ENCODE results near the gene NEK4. TPM values are rescaled to one million over a fixed set of nuclear protein-coding genes. Genes with fewer than 3 reads are reported as not detected.
A peak's percentile ranks its signal among the peaks of the same experiment; 100 is the strongest.

The NEK4 gene
- total and polyA plus RNA-seq, 10 of the 15 experiments (the other 5 are each of a cell fraction or from before 2014, with no cell fraction given) = 7.0 to 29.1 (median 16.4) TPM

DNA sequence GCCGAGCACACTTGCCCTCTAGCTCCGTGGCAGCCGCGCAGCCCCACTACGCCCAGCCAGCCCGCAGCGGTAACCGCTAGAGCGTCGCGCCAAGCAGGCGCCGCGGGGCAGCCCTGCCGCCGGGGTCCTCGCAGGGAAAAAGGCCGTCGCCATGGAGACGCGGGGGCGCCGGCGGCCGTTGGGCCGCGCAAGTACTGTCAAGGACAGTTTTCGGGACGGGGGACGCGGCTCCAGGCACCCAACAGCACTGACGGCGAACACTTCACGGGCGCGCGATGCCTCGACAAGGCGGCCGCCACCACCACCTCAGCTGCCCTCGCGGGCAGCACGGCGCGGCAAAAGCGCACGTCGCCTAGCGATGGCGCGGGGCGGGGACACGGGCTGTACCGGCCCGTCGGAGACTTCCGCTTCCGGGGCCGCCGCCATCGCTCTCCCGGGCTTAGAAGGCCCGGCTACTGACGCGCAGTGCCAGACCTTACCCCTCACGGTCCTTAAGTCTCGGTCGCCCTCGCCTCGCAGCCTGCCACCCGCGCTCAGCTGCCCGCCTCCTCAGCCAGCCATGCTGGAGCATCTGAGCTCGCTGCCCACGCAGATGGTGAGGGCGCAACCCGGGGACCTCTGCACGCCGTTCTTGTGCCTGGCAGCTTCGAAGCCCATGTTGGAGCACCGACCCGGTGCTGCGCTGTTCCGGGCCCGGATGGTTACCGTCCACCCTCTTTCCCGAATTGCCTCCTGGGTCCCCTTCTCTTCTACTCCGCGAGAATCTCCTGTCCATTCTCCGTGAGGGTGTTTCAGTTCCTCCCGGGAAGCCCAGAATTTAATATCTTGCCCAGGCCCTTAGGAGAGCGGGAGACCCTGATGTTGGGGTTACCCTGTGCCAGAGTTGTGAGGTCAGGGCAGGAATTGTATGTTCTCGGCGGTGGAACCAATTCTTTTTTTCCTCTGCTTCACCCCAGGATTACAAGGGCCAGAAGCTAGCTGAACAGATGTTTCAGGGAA lies 64.8 kb downstream of the NEK4 start, which contains the start of the genes GLT8D1 and SPCS1 (continued):
- peak; percentile 90 for TF ChIP-seq IKZF1 (conservative IDR thresholded peaks at IDR 0.05)
- no peak for TF ChIP-seq E2F4 (IDR thresholded peaks at IDR 0.05; ENCODE audit: low read depth, low read length)
- TF ChIP-seq SKIL (IDR thresholded peaks at IDR 0.05; ENCODE audit: low read depth, poor library complexity, severe bottlenecking) = no peak
- TF ChIP-seq SUZ12 (IDR thresholded peaks at IDR 0.05; ENCODE audit: unreplicated experiment) = no peak
- no peak for TF ChIP-seq TCF7 (IDR thresholded peaks at IDR 0.05; ENCODE audit: borderline replicate concordance)
- no peak for TF ChIP-seq ZNF622 (IDR thresholded peaks at IDR 0.05)
- peak; percentile 75 for TF ChIP-seq E4F1 (IDR thresholded peaks at IDR 0.05; ENCODE audit: borderline replicate concordance, partially characterized antibody)
- TF ChIP-seq NFYB (IDR thresholded peaks at IDR 0.05; ENCODE audit: insufficient read depth, low read depth, low read length) = no peak
- TF ChIP-seq POLR2AphosphoS2 (IDR thresholded peaks at IDR 0.05; ENCODE audit: low read depth, low read length) = peak; percentile 54
- TF ChIP-seq CBFB (IDR thresholded peaks at IDR 0.05; ENCODE audit: low read depth) = no peak
- TF ChIP-seq TCF12 (IDR thresholded peaks at IDR 0.05; ENCODE audit: low read depth, low read length) = 0 out of 2 replicates have a peak, but pooled peaks have one; percentile 42
- no peak for TF ChIP-seq PAX8 (IDR thresholded peaks at IDR 0.05)
- TF ChIP-seq, protein P1, sequence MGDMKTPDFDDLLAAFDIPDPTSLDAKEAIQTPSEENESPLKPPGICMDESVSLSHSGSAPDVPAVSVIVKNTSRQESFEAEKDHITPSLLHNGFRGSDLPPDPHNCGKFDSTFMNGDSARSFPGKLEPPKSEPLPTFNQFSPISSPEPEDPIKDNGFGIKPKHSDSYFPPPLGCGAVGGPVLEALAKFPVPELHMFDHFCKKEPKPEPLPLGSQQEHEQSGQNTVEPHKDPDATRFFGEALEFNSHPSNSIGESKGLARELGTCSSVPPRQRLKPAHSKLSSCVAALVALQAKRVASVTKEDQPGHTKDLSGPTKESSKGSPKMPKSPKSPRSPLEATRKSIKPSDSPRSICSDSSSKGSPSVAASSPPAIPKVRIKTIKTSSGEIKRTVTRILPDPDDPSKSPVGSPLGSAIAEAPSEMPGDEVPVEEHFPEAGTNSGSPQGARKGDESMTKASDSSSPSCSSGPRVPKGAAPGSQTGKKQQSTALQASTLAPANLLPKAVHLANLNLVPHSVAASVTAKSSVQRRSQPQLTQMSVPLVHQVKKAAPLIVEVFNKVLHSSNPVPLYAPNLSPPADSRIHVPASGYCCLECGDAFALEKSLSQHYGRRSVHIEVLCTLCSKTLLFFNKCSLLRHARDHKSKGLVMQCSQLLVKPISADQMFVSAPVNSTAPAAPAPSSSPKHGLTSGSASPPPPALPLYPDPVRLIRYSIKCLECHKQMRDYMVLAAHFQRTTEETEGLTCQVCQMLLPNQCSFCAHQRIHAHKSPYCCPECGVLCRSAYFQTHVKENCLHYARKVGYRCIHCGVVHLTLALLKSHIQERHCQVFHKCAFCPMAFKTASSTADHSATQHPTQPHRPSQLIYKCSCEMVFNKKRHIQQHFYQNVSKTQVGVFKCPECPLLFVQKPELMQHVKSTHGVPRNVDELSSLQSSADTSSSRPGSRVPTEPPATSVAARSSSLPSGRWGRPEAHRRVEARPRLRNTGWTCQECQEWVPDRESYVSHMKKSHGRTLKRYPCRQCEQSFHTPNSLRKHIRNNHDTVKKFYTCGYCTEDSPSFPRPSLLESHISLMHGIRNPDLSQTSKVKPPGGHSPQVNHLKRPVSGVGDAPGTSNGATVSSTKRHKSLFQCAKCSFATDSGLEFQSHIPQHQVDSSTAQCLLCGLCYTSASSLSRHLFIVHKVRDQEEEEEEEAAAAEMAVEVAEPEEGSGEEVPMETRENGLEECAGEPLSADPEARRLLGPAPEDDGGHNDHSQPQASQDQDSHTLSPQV (IDR thresholded peaks at IDR 0.05) = no peak
- no peak for TF ChIP-seq SRF (IDR thresholded peaks at IDR 0.05; ENCODE audit: low read depth in 2 of 2, low read length in 2 of 2)
- no peak for TF ChIP-seq RAD21 (IDR thresholded peaks at IDR 0.05; ENCODE audit: insufficient read depth, low read depth, low read length)
- TF ChIP-seq GATAD2B (conservative IDR thresholded peaks at IDR 0.05; ENCODE audit: low read depth) = peak; percentile 84
- no peak for TF ChIP-seq EZH2 (IDR thresholded peaks at IDR 0.05; ENCODE audit: borderline replicate concordance, control insufficient read depth, low read depth, low read length)
- no peak for TF ChIP-seq ASH2L (IDR thresholded peaks at IDR 0.05; ENCODE audit: borderline replicate concordance, low read depth)
- TF ChIP-seq KLF5 (IDR thresholded peaks at IDR 0.05; ENCODE audit: partially characterized antibody) = peak; percentile 56

All from GM12878 (cell line).